Measurements from ENCODE around the gene NRDE2.

The NRDE2 gene

GRCh38 chr14:90331497-90332270 lies at the start of gene NRDE2:
Gene NRDE2 (minus strand): TSS chr14:90331941. CDS start chr14:90331904, 37 bp downstream.
- DNase-seq: peak; percentile 99

GRCh38 chr14:90381011-90381786 lies 49.5 kb upstream of the NRDE2 start:
- DNase-seq: peak; percentile 68

GRCh38 chr14:90379106-90379505 lies 47.4 kb upstream of the NRDE2 start:
- DNase-seq: no peak

GRCh38 chr14:90378249-90378648 lies 46.5 kb upstream of the NRDE2 start:
- no peak for DNase-seq

- no peak for DNase-seq
These were observed 44.2 kb upstream of the NRDE2 start for GRCh38 chr14:90375934-90376333.

- no peak for DNase-seq
These were observed 43.1 kb upstream of the NRDE2 start for GRCh38 chr14:90374813-90375212.

- DNase-seq: no peak
These were observed 42.1 kb upstream of the NRDE2 start for GRCh38 chr14:90373887-90374286.

- DNase-seq: no peak
These were observed 37.4 kb upstream of the NRDE2 start for GRCh38 chr14:90368946-90369721.

- DNase-seq: no peak
These were observed 30.8 kb upstream of the NRDE2 start for GRCh38 chr14:90362558-90362896.

GRCh38 chr14:90361865-90362557 lies 30.3 kb upstream of the NRDE2 start:
- no peak for DNase-seq

GRCh38 chr14:90358359-90358758 lies 26.6 kb upstream of the NRDE2 start:
- no peak for DNase-seq

- no peak for DNase-seq
These were observed 25.2 kb upstream of the NRDE2 start for GRCh38 chr14:90356925-90357324.

- peak; percentile 58 for DNase-seq
These were observed 24.1 kb upstream of the NRDE2 start for GRCh38 chr14:90355540-90356518.

- DNase-seq: no peak
These were observed 23.0 kb upstream of the NRDE2 start for GRCh38 chr14:90354551-90355298.

GRCh38 chr14:90349739-90350138 lies 18.0 kb upstream of the NRDE2 start:
- DNase-seq: no peak

- DNase-seq: no peak
These were observed 16.5 kb upstream of the NRDE2 start for GRCh38 chr14:90348270-90348669.

- no peak for DNase-seq
These were observed 13.5 kb upstream of the NRDE2 start for GRCh38 chr14:90345239-90345557.

- peak; percentile 23 for DNase-seq
These were observed 12.8 kb upstream of the NRDE2 start for GRCh38 chr14:90344331-90345238.

- DNase-seq: peak; percentile 29
These were observed 10.6 kb upstream of the NRDE2 start for GRCh38 chr14:90342327-90342726.

GRCh38 chr14:90341784-90342183 lies 10.0 kb upstream of the NRDE2 start:
- DNase-seq: peak; percentile 64

All from NCI-H82 (cell line).